HepG2 (cell line): ENCODE results near the gene VIT. TPM values are rescaled to one million over a fixed set of nuclear protein-coding genes. Genes with fewer than 3 reads are reported as not detected.
A peak's percentile ranks its signal among the peaks of the same experiment; 100 is the strongest.

ENCODE experiments used
- FOXA1 ChIP-seq, 2 experiments: fragments of 450-650 bp in 1 of 2; sonication (generic) in 1 of 2; formaldehyde crosslinking in 1 of 2; IDR thresholded peaks; 2 replicates each; pipeline versions ENCODE4 v1.4.0 to v1.6.1; 2016 to 2020; ENCODE audit warnings: missing genetic modification reagents in 1 of 2
- FOXA3 ChIP-seq: IDR thresholded peaks from 2 replicates; pipeline ENCODE4 v1.6.1; 2016; ENCODE audit warnings: missing genetic modification reagents, missing compliant biosample characterization
- FOXK1 ChIP-seq: sonication (generic); formaldehyde crosslinking; IDR thresholded peaks from 2 replicates; pipeline ENCODE4 v1.4.0; 2020; ENCODE audit warnings: low read depth, missing genetic modification reagents, borderline replicate concordance
- FOXO1 ChIP-seq: sonication (generic); formaldehyde crosslinking; IDR thresholded peaks from 2 replicates; pipeline ENCODE4 v1.4.0; 2020; ENCODE audit warnings: missing genetic modification reagents
- HDAC2 ChIP-seq: sonication (generic); formaldehyde crosslinking; IDR thresholded peaks from 2 replicates; pipeline ENCODE4 v1.4.0; 2020; ENCODE audit warnings: missing genetic modification reagents
- MIER3 ChIP-seq: IDR thresholded peaks from 2 replicates; pipeline ENCODE4 v1.6.1; 2016; ENCODE audit warnings: missing compliant biosample characterization, borderline replicate concordance
- MIXL1 ChIP-seq: IDR thresholded peaks from 2 replicates; pipeline ENCODE4 v1.6.1; 2016
- RAD21 ChIP-seq: fragments of 450-650 bp; formaldehyde crosslinking; IDR thresholded peaks from 2 replicates; pipeline ENCODE4 v1.5.0; 2020; ENCODE audit warnings: mild to moderate bottlenecking
- RXRB ChIP-seq: IDR thresholded peaks from 2 replicates; pipeline ENCODE4 v1.6.1; 2016; ENCODE audit warnings: borderline replicate concordance, missing genetic modification reagents, missing compliant biosample characterization
- SMC3 ChIP-seq: IDR thresholded peaks from 2 replicates; pipeline ENCODE4 v1.6.1; 2011; ENCODE audit warnings: low read length, improper control_type of control experiment
- ZNF550 ChIP-seq: sonication (generic); formaldehyde crosslinking; IDR thresholded peaks from 2 replicates; pipeline ENCODE4 v1.4.0; 2020; ENCODE audit warnings: mild to moderate bottlenecking, missing genetic modification reagents, borderline replicate concordance
- polyA plus RNA-seq, 8 experiments: library from polyadenylated mRNA; depleted of rRNA in 3 of 8; stranded (reverse) in 7 of 8; unstranded in 1 of 8; fragments of >200 nt; fragmentation: Illumina TruSeq in 4 of 8; extraction: Trizol in 4 of 8; gene quantifications; 2 replicates each; pipeline versions ENCODE4 v1.2.1 to v1.2.3, GENCODE V29; 2011 to 2016; ENCODE audit warnings: low read depth in 4 of 8, missing spikeins in 1 of 8, mixed read lengths in 1 of 8; ENCODE audit not compliant: insufficient read depth in 1 of 8
- total RNA-seq, 5 experiments: library from RNA; depleted of rRNA; stranded (reverse); fragments of >200 nt; fragmentation: Illumina TruSeq; extraction: Trizol; gene quantifications; 2 replicates each; pipeline ENCODE4 v1.2.3, GENCODE V29; 2016; ENCODE audit warnings: low read depth in 1 of 5
- TF ChIP-seq, protein P1 (sequence below): sonication (generic); formaldehyde crosslinking; IDR thresholded peaks from 2 replicates; pipeline ENCODE4 v1.4.0; 2020; ENCODE audit warnings: mild to moderate bottlenecking, missing genetic modification reagents, borderline replicate concordance
- TF ChIP-seq, protein P2 (sequence below): sonication (generic); formaldehyde crosslinking; IDR thresholded peaks from 2 replicates; pipeline ENCODE4 v1.4.0; 2020; ENCODE audit warnings: missing genetic modification reagents
- TF ChIP-seq, protein P3 (sequence below): IDR thresholded peaks from 2 replicates; pipeline ENCODE4 v1.6.1; 2016; ENCODE audit warnings: mild to moderate bottlenecking
- TF ChIP-seq, protein P4 (sequence below): sonication (generic); formaldehyde crosslinking; IDR thresholded peaks from 2 replicates; pipeline ENCODE4 v1.5.1; 2020; ENCODE audit warnings: mild to moderate bottlenecking, missing genetic modification reagents, borderline replicate concordance

Gene VIT
- total and polyA plus RNA-seq, 2 of the 13 experiments (the other 11 are each of a cell fraction or from before 2014, with no cell fraction given), result not detected

DNA sequence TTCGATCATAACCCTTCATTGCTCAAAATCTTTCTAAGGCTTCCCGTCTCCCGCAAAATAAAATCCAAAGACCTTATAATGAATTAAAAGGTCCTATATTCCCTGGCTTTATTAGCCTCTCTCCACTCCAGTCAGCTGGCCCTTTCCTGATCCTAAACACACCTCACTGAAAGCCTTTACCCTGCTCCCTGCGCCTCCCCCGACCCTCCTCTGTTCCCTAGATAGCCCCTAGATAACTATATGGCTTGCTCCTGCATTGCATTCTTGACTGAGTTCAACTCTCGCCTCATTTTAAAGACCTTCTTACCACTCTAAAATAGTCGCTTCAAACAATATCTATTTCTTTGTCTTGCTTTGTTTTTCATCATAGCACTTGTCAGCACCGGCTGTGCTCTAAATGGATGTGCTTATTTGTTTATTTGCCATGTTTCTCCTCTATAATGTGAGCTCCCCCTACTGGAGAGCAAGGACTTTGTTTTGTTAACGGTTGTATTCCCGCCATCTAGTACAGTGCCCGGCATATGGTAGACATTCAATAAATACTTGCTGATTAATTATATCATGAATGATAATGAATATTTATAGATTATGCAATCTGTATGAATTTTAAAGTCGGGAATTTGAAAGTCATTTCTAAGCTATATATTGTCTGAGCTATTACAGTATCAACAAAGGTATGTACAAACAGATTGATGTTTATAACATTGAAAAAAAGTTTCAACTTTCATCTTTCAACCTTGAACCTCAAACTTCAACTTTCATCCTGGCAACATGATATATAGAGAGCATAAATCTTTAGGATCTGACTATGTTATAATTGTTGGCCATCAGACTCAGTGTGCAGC lies 32.4 kb upstream of the VIT start (continued):
- TF ChIP-seq, protein P1, sequence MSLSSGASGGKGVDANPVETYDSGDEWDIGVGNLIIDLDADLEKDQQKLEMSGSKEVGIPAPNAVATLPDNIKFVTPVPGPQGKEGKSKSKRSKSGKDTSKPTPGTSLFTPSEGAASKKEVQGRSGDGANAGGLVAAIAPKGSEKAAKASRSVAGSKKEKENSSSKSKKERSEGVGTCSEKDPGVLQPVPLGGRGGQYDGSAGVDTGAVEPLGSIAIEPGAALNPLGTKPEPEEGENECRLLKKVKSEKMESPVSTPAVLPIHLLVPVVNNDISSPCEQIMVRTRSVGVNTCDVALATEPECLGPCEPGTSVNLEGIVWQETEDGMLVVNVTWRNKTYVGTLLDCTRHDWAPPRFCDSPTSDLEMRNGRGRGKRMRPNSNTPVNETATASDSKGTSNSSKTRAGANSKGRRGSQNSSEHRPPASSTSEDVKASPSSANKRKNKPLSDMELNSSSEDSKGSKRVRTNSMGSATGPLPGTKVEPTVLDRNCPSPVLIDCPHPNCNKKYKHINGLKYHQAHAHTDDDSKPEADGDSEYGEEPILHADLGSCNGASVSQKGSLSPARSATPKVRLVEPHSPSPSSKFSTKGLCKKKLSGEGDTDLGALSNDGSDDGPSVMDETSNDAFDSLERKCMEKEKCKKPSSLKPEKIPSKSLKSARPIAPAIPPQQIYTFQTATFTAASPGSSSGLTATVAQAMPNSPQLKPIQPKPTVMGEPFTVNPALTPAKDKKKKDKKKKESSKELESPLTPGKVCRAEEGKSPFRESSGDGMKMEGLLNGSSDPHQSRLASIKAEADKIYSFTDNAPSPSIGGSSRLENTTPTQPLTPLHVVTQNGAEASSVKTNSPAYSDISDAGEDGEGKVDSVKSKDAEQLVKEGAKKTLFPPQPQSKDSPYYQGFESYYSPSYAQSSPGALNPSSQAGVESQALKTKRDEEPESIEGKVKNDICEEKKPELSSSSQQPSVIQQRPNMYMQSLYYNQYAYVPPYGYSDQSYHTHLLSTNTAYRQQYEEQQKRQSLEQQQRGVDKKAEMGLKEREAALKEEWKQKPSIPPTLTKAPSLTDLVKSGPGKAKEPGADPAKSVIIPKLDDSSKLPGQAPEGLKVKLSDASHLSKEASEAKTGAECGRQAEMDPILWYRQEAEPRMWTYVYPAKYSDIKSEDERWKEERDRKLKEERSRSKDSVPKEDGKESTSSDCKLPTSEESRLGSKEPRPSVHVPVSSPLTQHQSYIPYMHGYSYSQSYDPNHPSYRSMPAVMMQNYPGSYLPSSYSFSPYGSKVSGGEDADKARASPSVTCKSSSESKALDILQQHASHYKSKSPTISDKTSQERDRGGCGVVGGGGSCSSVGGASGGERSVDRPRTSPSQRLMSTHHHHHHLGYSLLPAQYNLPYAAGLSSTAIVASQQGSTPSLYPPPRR, result no peak
- TF ChIP-seq, protein P2, sequence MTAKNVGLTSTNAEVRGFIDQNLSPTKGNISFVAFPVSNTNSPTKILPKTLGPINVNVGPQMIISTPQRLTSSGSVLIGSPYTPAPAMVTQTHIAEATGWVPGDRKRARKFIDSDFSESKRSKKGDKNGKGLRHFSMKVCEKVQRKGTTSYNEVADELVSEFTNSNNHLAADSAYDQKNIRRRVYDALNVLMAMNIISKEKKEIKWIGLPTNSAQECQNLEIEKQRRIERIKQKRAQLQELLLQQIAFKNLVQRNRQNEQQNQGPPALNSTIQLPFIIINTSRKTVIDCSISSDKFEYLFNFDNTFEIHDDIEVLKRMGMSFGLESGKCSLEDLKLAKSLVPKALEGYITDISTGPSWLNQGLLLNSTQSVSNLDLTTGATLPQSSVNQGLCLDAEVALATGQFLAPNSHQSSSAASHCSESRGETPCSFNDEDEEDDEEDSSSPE, result peak; percentile 49; the same call in 1 of the 2 replicates
- TF ChIP-seq MIXL1 (CRISPR knock-in tag) (peak; percentile 52; the same call in 1 of the 2 replicates), ZNF550 (CRISPR knock-in tag) (no peak), FOXK1 (CRISPR knock-in tag) (peak; percentile 41; the same call in 1 of the 2 replicates), RAD21 (CRISPR knock-in tag) (peak; percentile 71), RXRB (peak; percentile 31; the same call in 1 of the 2 replicates), SMC3 (peak; percentile 85), FOXO1 (CRISPR knock-in tag) (peak; percentile 56; the same call in 1 of the 2 replicates), HDAC2 (no peak), MIER3 (0 out of 2 replicates have a peak, but pooled peaks have one; percentile 22), FOXA3 (CRISPR knock-in tag) (peak; percentile 57), FOXA1 (IDR thresholded peaks at IDR 0.05) (no peak), FOXA1 (CRISPR knock-in tag; IDR thresholded peaks at IDR 0.05) (peak; percentile 54; the same call in 1 of the 2 replicates)
- TF ChIP-seq, protein P3, sequence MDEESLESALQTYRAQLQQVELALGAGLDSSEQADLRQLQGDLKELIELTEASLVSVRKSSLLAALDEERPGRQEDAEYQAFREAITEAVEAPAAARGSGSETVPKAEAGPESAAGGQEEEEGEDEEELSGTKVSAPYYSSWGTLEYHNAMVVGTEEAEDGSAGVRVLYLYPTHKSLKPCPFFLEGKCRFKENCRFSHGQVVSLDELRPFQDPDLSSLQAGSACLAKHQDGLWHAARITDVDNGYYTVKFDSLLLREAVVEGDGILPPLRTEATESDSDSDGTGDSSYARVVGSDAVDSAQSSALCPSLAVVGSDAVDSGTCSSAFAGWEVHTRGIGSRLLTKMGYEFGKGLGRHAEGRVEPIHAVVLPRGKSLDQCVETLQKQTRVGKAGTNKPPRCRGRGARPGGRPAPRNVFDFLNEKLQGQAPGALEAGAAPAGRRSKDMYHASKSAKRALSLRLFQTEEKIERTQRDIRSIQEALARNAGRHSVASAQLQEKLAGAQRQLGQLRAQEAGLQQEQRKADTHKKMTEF (CRISPR knock-in tag), result no peak
- TF ChIP-seq, protein P4, sequence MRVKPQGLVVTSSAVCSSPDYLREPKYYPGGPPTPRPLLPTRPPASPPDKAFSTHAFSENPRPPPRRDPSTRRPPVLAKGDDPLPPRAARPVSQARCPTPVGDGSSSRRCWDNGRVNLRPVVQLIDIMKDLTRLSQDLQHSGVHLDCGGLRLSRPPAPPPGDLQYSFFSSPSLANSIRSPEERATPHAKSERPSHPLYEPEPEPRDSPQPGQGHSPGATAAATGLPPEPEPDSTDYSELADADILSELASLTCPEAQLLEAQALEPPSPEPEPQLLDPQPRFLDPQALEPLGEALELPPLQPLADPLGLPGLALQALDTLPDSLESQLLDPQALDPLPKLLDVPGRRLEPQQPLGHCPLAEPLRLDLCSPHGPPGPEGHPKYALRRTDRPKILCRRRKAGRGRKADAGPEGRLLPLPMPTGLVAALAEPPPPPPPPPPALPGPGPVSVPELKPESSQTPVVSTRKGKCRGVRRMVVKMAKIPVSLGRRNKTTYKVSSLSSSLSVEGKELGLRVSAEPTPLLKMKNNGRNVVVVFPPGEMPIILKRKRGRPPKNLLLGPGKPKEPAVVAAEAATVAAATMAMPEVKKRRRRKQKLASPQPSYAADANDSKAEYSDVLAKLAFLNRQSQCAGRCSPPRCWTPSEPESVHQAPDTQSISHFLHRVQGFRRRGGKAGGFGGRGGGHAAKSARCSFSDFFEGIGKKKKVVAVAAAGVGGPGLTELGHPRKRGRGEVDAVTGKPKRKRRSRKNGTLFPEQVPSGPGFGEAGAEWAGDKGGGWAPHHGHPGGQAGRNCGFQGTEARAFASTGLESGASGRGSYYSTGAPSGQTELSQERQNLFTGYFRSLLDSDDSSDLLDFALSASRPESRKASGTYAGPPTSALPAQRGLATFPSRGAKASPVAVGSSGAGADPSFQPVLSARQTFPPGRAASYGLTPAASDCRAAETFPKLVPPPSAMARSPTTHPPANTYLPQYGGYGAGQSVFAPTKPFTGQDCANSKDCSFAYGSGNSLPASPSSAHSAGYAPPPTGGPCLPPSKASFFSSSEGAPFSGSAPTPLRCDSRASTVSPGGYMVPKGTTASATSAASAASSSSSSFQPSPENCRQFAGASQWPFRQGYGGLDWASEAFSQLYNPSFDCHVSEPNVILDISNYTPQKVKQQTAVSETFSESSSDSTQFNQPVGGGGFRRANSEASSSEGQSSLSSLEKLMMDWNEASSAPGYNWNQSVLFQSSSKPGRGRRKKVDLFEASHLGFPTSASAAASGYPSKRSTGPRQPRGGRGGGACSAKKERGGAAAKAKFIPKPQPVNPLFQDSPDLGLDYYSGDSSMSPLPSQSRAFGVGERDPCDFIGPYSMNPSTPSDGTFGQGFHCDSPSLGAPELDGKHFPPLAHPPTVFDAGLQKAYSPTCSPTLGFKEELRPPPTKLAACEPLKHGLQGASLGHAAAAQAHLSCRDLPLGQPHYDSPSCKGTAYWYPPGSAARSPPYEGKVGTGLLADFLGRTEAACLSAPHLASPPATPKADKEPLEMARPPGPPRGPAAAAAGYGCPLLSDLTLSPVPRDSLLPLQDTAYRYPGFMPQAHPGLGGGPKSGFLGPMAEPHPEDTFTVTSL, result 0 out of 2 replicates have a peak, but pooled peaks have one; percentile 27
